Activated CD4-positive, CD25-positive, alpha-beta regulatory T cell treated with anti-CD3 and anti-CD28 coated beads, Interleukin-2, amount 50 U/mL, for 16 hours (primary cell): Measurements from ENCODE around the gene MEIS2.

Source experiments
- DNase-seq: peaks from one replicate; pipeline ENCODE4 v3.0.0-alpha.2; 2020; ENCODE audit warnings: low read depth, low spot score

Gene MEIS2

GRCh38 chr15:36901012-36901411, 199.3 kb downstream of the MEIS2 start:
- DNase-seq: no peak

- DNase-seq: no peak
Observed at GRCh38 chr15:36899696-36900095, 200.7 kb downstream of the MEIS2 start.

GRCh38 chr15:36898536-36899126, 201.7 kb downstream of the MEIS2 start:
- no peak for DNase-seq

- no peak for DNase-seq
Observed at GRCh38 chr15:36897834-36898233, 202.5 kb downstream of the MEIS2 start.

GRCh38 chr15:36896949-36897348, 203.4 kb downstream of the MEIS2 start:
- DNase-seq: no peak

- no peak for DNase-seq
Observed at GRCh38 chr15:36894075-36894474, 206.3 kb downstream of the MEIS2 start.

- DNase-seq: no peak
Observed at GRCh38 chr15:36893276-36893675, 207.1 kb downstream of the MEIS2 start.

GRCh38 chr15:36888011-36888992, 212.0 kb downstream of the MEIS2 start:
- DNase-seq: no peak

GRCh38 chr15:36887214-36887961, 213.0 kb downstream of the MEIS2 start:
- DNase-seq: no peak

- DNase-seq: no peak
Observed at GRCh38 chr15:36886701-36887100, 213.6 kb downstream of the MEIS2 start.

GRCh38 chr15:36886191-36886590, 214.2 kb downstream of the MEIS2 start:
- no peak for DNase-seq

GRCh38 chr15:36885771-36886170, 214.6 kb downstream of the MEIS2 start:
- no peak for DNase-seq

GRCh38 chr15:36884936-36885635, 215.3 kb downstream of the MEIS2 start:
- no peak for DNase-seq

- no peak for DNase-seq
Observed at GRCh38 chr15:36884518-36884875, 215.9 kb downstream of the MEIS2 start.

GRCh38 chr15:36883713-36884517, 216.4 kb downstream of the MEIS2 start:
- DNase-seq: peak; percentile 33

- no peak for DNase-seq
Observed at GRCh38 chr15:36882487-36883131, 217.7 kb downstream of the MEIS2 start.

GRCh38 chr15:36882056-36882455, 218.3 kb downstream of the MEIS2 start:
- DNase-seq: no peak

- no peak for DNase-seq
Observed at GRCh38 chr15:36881516-36881915, 218.8 kb downstream of the MEIS2 start.

GRCh38 chr15:36880913-36881460, 219.4 kb downstream of the MEIS2 start:
- DNase-seq: no peak
